Airway epithelial cell (primary cell): ENCODE results near the gene CORO2B. TPM values are rescaled to one million over a fixed set of nuclear protein-coding genes. Genes with fewer than 3 reads are reported as not detected.

Source experiments
- total RNA-seq: library from RNA; depleted of rRNA; stranded (reverse); fragments of >200 nt; gene quantifications from 2 replicates; pipeline ENCODE4 v1.2.3, GENCODE V29; 2015

The CORO2B gene
- 0.19 and 0.21 TPM in 2 replicates for total RNA-seq

DNA sequence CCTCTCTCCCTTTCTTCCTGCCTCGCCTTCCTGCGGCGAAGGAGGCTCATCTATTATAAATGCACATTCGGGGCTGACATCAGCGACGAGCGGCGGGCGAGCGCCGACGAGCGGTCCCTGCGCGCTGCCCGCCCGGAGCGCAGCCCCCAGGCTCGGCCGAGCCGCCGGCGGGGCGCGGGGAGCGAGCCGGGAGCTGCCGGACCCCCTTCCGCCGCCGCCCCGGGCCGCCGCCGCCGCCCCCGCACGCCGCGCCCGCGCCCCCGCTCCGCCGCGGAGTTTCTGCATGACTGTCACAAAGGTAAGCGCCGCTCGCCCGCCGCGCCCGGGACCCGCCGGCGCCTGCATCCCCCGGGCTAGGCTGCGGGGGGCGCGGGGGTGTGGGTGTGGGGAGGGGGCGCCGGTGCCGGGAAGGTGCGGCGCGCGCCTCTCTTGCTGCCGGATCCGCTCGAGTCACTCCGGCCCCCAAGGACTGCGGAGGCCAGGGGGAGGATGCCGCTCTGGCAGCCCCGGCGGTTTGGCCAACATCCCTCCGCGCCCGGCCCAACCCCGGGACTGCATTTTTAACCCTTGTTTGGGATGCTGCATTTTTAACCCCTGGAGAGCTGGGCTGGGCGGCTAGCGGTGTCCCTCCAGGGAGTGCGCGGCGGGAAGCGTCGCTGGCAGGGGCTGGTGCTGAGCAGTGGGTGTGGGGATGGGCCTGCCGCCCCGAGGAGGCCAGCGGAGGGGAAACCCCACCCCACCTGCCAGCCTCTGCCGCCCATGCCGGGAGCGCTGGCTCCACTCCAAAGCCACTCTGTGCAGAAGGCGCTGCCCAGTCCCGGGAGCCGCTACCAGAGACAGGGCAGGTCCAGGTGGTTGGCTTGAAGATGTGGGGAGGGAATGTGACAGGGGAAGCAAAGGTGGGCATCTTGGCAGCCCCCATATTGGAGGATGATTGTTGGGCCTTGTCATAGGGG, at the start of gene CORO2B:
TSS of gene CORO2B (plus strand) at position 14 of the 956 bp plus-strand sequence. CDS start at position 284, 270 bp downstream.

Other genes with a start within 250 kb of the CORO2B start
- gene ITGA11, start 146.8 kb upstream of the CORO2B start, total RNA-seq, result 0.60 and 0.92 TPM in 2 replicates
- 75.2 and 76.0 TPM in 2 replicates for gene ANP32A, start 241.9 kb downstream of the CORO2B start, total RNA-seq